Ectodermal cell (in vitro differentiated cells): ENCODE measurements around the gene ZP2.
"Not testable (repeated sequence)": the region's sequence is repeated elsewhere in the genome, so short reads cannot be mapped to it uniquely, and the experiment has no call there.

ENCODE experiments used
- H3K27ac ChIP-seq: 2 replicates; pipeline ENCODE4 v1.7.0; 2013; ENCODE audit warnings: mild to moderate bottlenecking, low read depth, low read length; ENCODE audit not compliant: insufficient read depth, poor library complexity, severe bottlenecking
- H3K27me3 ChIP-seq: 2 replicates; pipeline ENCODE4 v1.7.0; 2013; ENCODE audit warnings: mild to moderate bottlenecking, low read length; ENCODE audit not compliant: insufficient read depth, control insufficient read depth, poor library complexity, severe bottlenecking
- H3K36me3 ChIP-seq: one replicate; pipeline ENCODE4 v1.7.0; 2013; ENCODE audit warnings: low read length; ENCODE audit not compliant: control insufficient read depth, insufficient read depth
- H3K4me1 ChIP-seq: one replicate; pipeline ENCODE4 v1.7.0; 2013; ENCODE audit warnings: low read length; ENCODE audit not compliant: control insufficient read depth, insufficient read depth
- H3K4me3 ChIP-seq: 2 replicates; pipeline ENCODE4 v1.7.0; 2013; ENCODE audit warnings: low read depth, low read length, control low read depth; ENCODE audit not compliant: insufficient read depth
- H3K9me3 ChIP-seq: 2 replicates; pipeline ENCODE4 v1.7.0; 2013; ENCODE audit warnings: mild to moderate bottlenecking, low read length, moderate library complexity; ENCODE audit not compliant: control insufficient read depth
- WGBS, 2 experiments: methylation state at CpG; one replicate each; pipeline ENCODE4 v1.1.7; 2013; ENCODE audit warnings: missing lambda C conversion rate in 2 of 2; 5-methylcytosine and 5-hydroxymethylcytosine counted together

ZP2 gene

DNA sequence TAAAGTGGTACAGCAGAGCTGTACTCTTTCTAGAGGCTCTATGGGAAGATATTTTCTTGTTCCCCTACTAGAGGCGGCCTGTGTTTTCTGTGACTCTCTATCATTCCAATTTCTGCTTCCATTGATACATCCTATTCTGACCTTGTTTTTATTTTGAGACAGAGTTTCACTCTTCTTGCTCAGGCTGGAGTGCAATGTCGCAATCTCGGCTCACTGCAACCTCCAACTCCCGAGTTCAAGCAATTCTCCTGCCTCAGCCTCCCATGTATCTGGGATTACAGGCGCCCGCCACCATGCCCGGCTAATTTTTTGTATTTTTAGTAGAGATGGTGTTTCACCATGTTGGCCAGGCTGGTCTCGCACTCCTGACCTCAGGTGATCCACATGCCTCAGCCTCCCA lies 16.0 kb downstream of the ZP2 start:
- WGBS, 2 experiments: 94% methylated on average over 8 of the region's 8 CpGs
- H3K9me3 ChIP-seq, H3K27ac ChIP-seq, H3K36me3 ChIP-seq, H3K4me1 ChIP-seq, H3K27me3 ChIP-seq, H3K4me3 ChIP-seq: not testable (repeated sequence)

- Histone ChIP-seq H3K27ac (no peak overlapping the region), H3K9me3 (no peaks in the 10 kb centered on the region), H3K4me1 (no peaks in the 10 kb centered on the region), H3K27me3 (no peaks in the 10 kb centered on the region), H3K4me3 (no peak overlapping the region), H3K36me3 (no peaks in the 10 kb centered on the region)
- 80 to 87% methylated on average over 6 of the region's 6 CpGs for WGBS, 2 experiments
These were observed 16.5 kb downstream of the ZP2 start for GRCh38 chr16:21194771-21195301.

- 94% methylated on average over 1 of the region's 1 CpG for WGBS, 2 experiments
- Histone ChIP-seq H3K27me3 (peaks cover 7% of the 10 kb centered on the region), H3K4me3 (no peak overlapping the region), H3K4me1 (no peaks in the 10 kb centered on the region), H3K36me3 (no peaks in the 10 kb centered on the region), H3K27ac (no peak overlapping the region), H3K9me3 (no peaks in the 10 kb centered on the region)
These were observed 18.4 kb downstream of the ZP2 start for GRCh38 chr16:21192991-21193390.

- peaks cover 7% of the 10 kb centered on the region for H3K27me3 ChIP-seq
- no peak overlapping the region for H3K27ac ChIP-seq
- no peaks in the 10 kb centered on the region for H3K9me3 ChIP-seq
- H3K36me3 ChIP-seq: no peaks in the 10 kb centered on the region
- H3K4me1 ChIP-seq: no peaks in the 10 kb centered on the region
- no peak overlapping the region for H3K4me3 ChIP-seq
These were observed 20.8 kb downstream of the ZP2 start for GRCh38 chr16:21190599-21190998.

DNA sequence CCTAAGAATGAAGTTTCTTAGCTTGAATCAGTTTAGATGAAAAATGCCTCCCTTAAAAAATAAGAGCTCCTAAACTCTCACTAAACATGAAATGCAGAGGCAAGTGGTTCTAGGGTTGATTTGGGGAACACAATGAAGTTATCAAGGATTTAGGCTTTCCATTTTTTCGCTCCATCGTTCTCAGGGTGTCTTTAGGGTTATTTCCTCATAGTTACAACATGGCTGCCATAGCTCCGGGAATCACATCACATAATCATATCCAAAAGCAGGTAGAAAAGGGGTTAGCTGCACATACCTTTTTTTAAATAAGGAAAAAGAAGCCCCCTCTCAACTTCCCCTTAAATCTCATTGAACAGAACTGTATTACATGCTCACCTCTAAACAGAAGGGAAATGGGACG lies 21.4 kb downstream of the ZP2 start:
- Histone ChIP-seq H3K4me1 (no peaks in the 10 kb centered on the region), H3K9me3 (no peaks in the 10 kb centered on the region), H3K4me3 (no peak overlapping the region), H3K27me3 (peaks cover 7% of the 10 kb centered on the region), H3K36me3 (no peaks in the 10 kb centered on the region), H3K27ac (no peak overlapping the region)
- 89 to 91% methylated on average over 4 of the region's 4 CpGs for WGBS, 2 experiments

DNA sequence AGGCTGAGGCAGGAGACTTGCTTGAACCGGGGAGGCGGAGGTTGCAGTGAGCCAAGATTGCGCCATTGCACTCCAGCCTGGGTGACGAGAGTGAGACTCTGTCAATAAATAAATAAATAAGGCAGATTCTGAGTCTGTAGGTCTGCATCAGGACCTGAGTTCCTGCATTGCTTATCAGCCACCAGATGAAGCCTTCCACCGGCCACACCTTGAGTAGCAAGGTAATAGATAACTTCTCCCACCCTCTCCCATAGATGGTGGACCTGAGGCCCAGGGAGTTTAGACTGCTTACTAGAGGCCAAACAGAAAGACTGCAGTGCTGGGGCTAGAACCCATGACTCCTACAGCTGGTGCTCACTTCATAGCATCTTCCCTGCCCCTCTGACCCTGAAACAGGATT lies 22.1 kb downstream of the ZP2 start:
- 90 to 94% methylated on average over 5 of the region's 5 CpGs for WGBS, 2 experiments
- no peak overlapping the region for H3K27ac ChIP-seq

GRCh38 chr16:21186326-21186691 lies 25.1 kb downstream of the ZP2 start:
- H3K4me1 ChIP-seq: no peaks in the 10 kb centered on the region
- WGBS, 2 experiments: 82 to 90% methylated on average over 4 of the region's 4 CpGs
- H3K4me3 ChIP-seq: no peak overlapping the region
- H3K36me3 ChIP-seq: peaks cover 4% of the 10 kb centered on the region
- H3K9me3 ChIP-seq: no peaks in the 10 kb centered on the region
- peaks cover 7% of the 10 kb centered on the region for H3K27me3 ChIP-seq
- H3K27ac ChIP-seq: no peak overlapping the region

More for the DNA sequence above, 22.1 kb downstream of the ZP2 start:
- Histone ChIP-seq H3K9me3 (no peaks in the 10 kb centered on the region), H3K4me3 (no peak overlapping the region), H3K36me3 (no peaks in the 10 kb centered on the region), H3K4me1 (no peaks in the 10 kb centered on the region), H3K27me3 (peaks cover 7% of the 10 kb centered on the region)

DNA sequence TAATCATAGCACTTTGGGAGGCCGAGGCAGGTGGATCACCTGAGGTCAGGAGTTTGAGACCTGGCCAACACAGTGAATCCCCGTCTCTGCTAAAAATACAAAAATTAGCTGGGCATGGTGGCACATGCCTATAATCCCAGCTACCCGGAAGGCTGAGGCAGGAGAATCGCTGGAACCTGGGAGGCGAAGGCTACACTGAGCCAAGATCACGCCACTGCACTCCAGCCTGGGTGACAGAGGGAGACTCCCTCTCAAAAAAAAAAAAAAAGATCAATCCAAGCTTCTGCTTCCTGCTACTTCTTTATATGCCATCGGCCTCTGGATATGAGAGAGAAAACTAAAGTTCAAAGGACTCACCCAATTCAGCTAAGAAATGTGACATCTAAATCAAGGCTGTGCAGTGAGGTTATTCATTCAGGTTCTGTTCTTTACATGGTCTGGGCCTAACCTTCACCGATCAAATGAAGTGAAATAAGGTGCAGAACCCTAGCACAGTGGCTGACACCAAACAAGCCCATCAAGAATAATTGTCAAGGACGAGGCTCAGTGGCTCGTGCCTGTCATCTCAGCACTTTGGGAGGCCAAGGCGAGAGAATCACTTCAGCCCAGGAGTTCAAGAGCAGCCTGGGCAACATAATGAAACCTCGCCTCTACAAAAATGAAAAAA lies 25.6 kb downstream of the ZP2 start:
- H3K4me3 ChIP-seq: no peak overlapping the region
- 93 to 94% methylated on average over 12 of the region's 12 CpGs for WGBS, 2 experiments
- H3K4me1 ChIP-seq: no peaks in the 10 kb centered on the region
- H3K27me3 ChIP-seq: peaks cover 7% of the 10 kb centered on the region
- peaks cover 9% of the 10 kb centered on the region for H3K36me3 ChIP-seq
- H3K27ac ChIP-seq: no peak overlapping the region
- H3K9me3 ChIP-seq: no peaks in the 10 kb centered on the region

GRCh38 chr16:21184834-21185233 lies 26.5 kb downstream of the ZP2 start:
- no peaks in the 10 kb centered on the region for H3K4me1 ChIP-seq
- H3K27me3 ChIP-seq: peaks cover 7% of the 10 kb centered on the region
- 91% methylated on average over 3 of the region's 3 CpGs for WGBS, 2 experiments
- H3K9me3 ChIP-seq: no peaks in the 10 kb centered on the region
- H3K4me3 ChIP-seq: no peak overlapping the region
- no peak overlapping the region for H3K27ac ChIP-seq
- peaks cover 13% of the 10 kb centered on the region for H3K36me3 ChIP-seq

DNA sequence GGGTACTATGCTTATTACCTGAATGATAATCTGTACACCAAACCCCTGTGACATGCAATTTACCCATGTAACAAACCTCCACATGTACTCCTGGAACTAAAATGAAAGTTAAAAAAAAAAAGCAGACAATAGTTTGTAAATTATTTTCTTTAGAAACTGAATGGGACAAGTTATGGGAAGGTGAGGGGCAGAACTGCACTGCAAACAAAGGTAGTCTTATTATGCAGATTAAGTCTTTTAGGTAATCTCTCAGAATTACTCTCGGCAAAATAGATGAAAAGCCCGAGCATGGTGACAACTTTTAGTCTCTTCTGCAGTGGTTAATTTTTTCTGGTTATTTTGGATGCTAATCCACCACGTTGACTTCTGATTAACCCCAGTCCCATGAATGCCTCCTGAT lies 27.4 kb downstream of the ZP2 start:
- WGBS, 2 experiments: 92 to 94% methylated on average over 3 of the region's 3 CpGs
- Histone ChIP-seq H3K4me3 (no peak overlapping the region), H3K9me3 (no peaks in the 10 kb centered on the region), H3K27me3 (peaks cover 3% of the 10 kb centered on the region), H3K27ac (no peak overlapping the region), H3K4me1 (no peaks in the 10 kb centered on the region), H3K36me3 (peaks cover 20% of the 10 kb centered on the region)

DNA sequence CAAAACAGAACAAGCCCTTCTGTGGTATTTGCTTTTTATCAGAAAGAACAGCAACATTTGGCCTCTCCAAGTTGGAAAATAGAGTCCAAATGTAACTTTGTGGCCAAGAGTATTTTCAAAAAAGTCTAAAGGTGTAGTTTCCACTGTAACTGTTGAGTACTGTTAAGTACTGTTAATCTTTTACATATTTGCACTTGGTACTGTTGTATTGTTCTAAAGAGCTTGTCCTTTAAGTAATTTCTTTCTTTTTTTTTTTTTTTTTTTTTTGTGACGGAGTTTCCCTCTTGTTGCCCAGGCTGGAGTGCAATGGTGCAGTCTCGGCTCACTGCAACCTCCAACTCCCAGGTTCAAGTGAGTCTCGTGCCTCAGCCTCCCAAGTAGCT lies 31.4 kb downstream of the ZP2 start:
- Histone ChIP-seq H3K36me3 (peaks cover 27% of the 10 kb centered on the region), H3K27ac (no peak overlapping the region), H3K9me3 (no peaks in the 10 kb centered on the region), H3K4me1 (no peaks in the 10 kb centered on the region), H3K27me3 (no peaks in the 10 kb centered on the region), H3K4me3 (no peak overlapping the region)
- WGBS, 2 experiments: 91 to 97% methylated on average over 3 of the region's 3 CpGs
